SK-N-SH (cell line): ENCODE measurements around the gene PRDX1.

Experiments
- MXI1 ChIP-seq: IDR thresholded peaks from 2 replicates; pipeline ENCODE4 v1.6.1; 2012; ENCODE audit warnings: mild to moderate bottlenecking, low read depth, low read length, improper control_type of control experiment
- TAF1 ChIP-seq: IDR thresholded peaks from 2 replicates; pipeline ENCODE4 v1.6.1; 2012; ENCODE audit warnings: low read depth, mild to moderate bottlenecking, low read length, moderate library complexity, borderline replicate concordance
- USF2 ChIP-seq: fragments of 150-350 bp; IDR thresholded peaks from 2 replicates; pipeline ENCODE4 v1.6.1; 2017; ENCODE audit warnings: antibody characterized with exemption, low read length, low read depth, borderline replicate concordance
- TF ChIP-seq, protein P1 (sequence below): fragments of 200-600 bp; sonication (generic); IDR thresholded peaks from 2 replicates; pipeline ENCODE4 v1.6.1; 2017; ENCODE audit warnings: antibody characterized with exemption, mild to moderate bottlenecking, moderate library complexity

GRCh38 chr1:45552331-45552730 lies 30.6 kb upstream of the PRDX1 start:
- TF ChIP-seq TAF1 (no peak), MXI1 (no peak), USF2 (no peak)
- TF ChIP-seq, protein P1, sequence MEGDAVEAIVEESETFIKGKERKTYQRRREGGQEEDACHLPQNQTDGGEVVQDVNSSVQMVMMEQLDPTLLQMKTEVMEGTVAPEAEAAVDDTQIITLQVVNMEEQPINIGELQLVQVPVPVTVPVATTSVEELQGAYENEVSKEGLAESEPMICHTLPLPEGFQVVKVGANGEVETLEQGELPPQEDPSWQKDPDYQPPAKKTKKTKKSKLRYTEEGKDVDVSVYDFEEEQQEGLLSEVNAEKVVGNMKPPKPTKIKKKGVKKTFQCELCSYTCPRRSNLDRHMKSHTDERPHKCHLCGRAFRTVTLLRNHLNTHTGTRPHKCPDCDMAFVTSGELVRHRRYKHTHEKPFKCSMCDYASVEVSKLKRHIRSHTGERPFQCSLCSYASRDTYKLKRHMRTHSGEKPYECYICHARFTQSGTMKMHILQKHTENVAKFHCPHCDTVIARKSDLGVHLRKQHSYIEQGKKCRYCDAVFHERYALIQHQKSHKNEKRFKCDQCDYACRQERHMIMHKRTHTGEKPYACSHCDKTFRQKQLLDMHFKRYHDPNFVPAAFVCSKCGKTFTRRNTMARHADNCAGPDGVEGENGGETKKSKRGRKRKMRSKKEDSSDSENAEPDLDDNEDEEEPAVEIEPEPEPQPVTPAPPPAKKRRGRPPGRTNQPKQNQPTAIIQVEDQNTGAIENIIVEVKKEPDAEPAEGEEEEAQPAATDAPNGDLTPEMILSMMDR: no peak
